Ishikawa (cell line): Measurements from ENCODE around the gene UGGT2.

Experiments used
- CEBPB ChIP-seq: IDR thresholded peaks from 2 replicates; pipeline ENCODE4 v1.6.1; 2012
- CREB1 ChIP-seq: IDR thresholded peaks from 2 replicates; pipeline ENCODE4 v1.6.1; 2012; ENCODE audit warnings: low read depth
- EGR1 ChIP-seq: IDR thresholded peaks from 2 replicates; pipeline ENCODE4 v1.6.1; 2012
- EP300 ChIP-seq: IDR thresholded peaks from 2 replicates; pipeline ENCODE4 v1.6.1; 2012; ENCODE audit warnings: borderline replicate concordance
- FOXM1 ChIP-seq: IDR thresholded peaks from 2 replicates; pipeline ENCODE4 v1.6.1; 2012; ENCODE audit warnings: low read depth, borderline replicate concordance
- MAX ChIP-seq: IDR thresholded peaks from 2 replicates; pipeline ENCODE4 v1.6.1; 2012
- NFIC ChIP-seq: IDR thresholded peaks from 2 replicates; pipeline ENCODE4 v1.6.1; 2012
- RAD21 ChIP-seq: IDR thresholded peaks from 2 replicates; pipeline ENCODE4 v1.6.1; 2012; ENCODE audit warnings: low read depth
- REST ChIP-seq: IDR thresholded peaks from 2 replicates; pipeline ENCODE4 v1.6.1; 2012; ENCODE audit warnings: low read depth, mild to moderate bottlenecking
- TAF1 ChIP-seq: IDR thresholded peaks from 2 replicates; pipeline ENCODE4 v1.6.1; 2012; ENCODE audit warnings: low read depth, mild to moderate bottlenecking
- TCF12 ChIP-seq: IDR thresholded peaks from 2 replicates; pipeline ENCODE4 v1.6.1; 2012; ENCODE audit warnings: low read depth
- TEAD4 ChIP-seq: IDR thresholded peaks from 2 replicates; pipeline ENCODE4 v1.6.1; 2012
- USF1 ChIP-seq: IDR thresholded peaks from 2 replicates; pipeline ENCODE4 v1.6.1; 2012
- YY1 ChIP-seq: IDR thresholded peaks from 2 replicates; pipeline ENCODE4 v1.6.1; 2012; ENCODE audit warnings: low read depth
- ZBTB7A ChIP-seq: IDR thresholded peaks from 2 replicates; pipeline ENCODE4 v1.6.1; 2012; ENCODE audit warnings: low read depth

Gene UGGT2

DNA sequence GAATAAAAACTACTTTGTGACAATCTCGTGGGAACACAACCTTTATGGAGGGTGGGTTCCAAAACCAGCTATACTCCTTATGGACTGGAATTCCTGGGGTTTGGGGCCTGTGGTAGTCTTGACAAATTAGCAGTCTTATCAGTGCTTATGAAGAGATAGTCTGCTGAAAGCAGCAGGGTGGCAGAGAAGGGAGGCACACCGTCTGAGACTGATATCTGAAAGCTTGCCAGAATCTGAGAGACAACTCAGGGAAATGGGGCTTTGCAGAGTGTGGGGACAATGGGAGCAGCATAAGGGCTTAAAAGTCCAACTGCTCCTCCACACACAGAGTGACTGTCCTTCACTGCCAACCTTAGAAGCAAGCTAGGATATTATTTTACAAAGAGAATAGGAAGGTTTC lies 95.9 kb downstream of the UGGT2 start:
- TF ChIP-seq CEBPB (no peak), CREB1 (no peak), RAD21 (no peak)

GRCh38 chr13:95956589-95957148 lies 96.5 kb downstream of the UGGT2 start:
- TF ChIP-seq RAD21 (no peak), ZBTB7A (no peak), TAF1 (no peak), EP300 (no peak), TCF12 (no peak), REST (no peak), MAX (no peak), CEBPB (no peak), YY1 (no peak), FOXM1 (no peak), EGR1 (no peak), TEAD4 (no peak), CREB1 (no peak), NFIC (no peak), USF1 (no peak)

DNA sequence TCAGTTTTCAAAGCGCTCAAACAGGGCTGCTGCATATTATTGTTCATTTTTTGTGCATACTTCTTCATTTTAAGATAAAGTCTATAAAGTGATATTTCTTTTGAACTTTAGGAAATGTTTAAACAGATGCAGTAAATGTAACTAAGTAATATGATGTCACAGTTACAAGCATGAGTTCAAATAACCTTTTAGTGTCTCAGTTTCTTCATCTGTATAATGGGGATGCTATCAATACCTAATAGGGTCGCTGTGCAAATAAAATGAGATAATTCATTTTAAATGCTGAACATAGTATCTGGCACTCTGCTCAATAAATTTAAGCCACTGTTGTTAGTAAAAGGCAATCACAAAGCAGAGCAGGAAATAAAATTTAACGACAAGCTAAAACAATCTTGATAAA lies 97.5 kb downstream of the UGGT2 start:
- no peak for TF ChIP-seq TCF12
- no peak for TF ChIP-seq EP300
- TF ChIP-seq YY1, result no peak
- TF ChIP-seq NFIC, result no peak
- TF ChIP-seq RAD21, result no peak
- no peak for TF ChIP-seq EGR1
- TF ChIP-seq FOXM1, result no peak

DNA sequence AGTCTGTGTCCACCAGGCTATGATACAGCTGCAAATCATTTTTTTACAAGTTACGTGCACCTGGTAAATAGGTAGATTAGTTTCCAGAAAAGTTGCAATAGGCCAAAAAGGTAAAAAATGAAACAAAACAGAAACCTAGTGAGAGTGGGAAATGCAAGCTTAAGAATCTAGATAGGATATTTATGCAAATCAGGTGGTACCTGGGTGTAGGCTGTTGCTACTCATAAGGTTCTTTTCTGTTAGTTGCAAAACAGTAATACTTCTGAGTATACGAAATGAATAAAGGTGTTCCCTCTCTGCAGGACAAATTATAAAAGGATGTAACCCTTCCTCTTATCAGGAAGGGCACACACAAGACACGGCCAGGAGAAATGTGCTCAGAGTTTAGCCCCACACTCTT lies 97.9 kb downstream of the UGGT2 start:
- no peak for TF ChIP-seq TAF1
- no peak for TF ChIP-seq YY1
- TF ChIP-seq REST, result no peak
- TF ChIP-seq USF1, result no peak
- TF ChIP-seq MAX, result no peak
- no peak for TF ChIP-seq TEAD4
- TF ChIP-seq RAD21, result no peak
- TF ChIP-seq CREB1, result no peak
- no peak for TF ChIP-seq ZBTB7A
- no peak for TF ChIP-seq FOXM1
- no peak for TF ChIP-seq EP300
- no peak for TF ChIP-seq EGR1
- TF ChIP-seq TCF12, result no peak
- no peak for TF ChIP-seq NFIC
- TF ChIP-seq CEBPB, result no peak

GRCh38 chr13:95954266-95954665 lies 98.9 kb downstream of the UGGT2 start:
- TF ChIP-seq REST (no peak), TEAD4 (no peak), TCF12 (no peak), RAD21 (no peak), NFIC (no peak), EP300 (no peak), ZBTB7A (no peak), TAF1 (no peak), CEBPB (no peak), EGR1 (no peak), MAX (no peak), FOXM1 (no peak), USF1 (no peak)
